Lower leg skin (tissue), 3 donors: ENCODE measurements around the gene EXPH5.

Experiments used
- CTCF ChIP-seq, 3 donors: fragments of 450-650 bp; IDR thresholded peaks; one replicate each; pipeline ENCODE4 v1.5.1; 2016; ENCODE audit warnings: antibody characterized with exemption in 3 of 3, mild to moderate bottlenecking in 3 of 3, moderate library complexity in 2 of 3
- POLR2A ChIP-seq, 2 donors: fragments of 450-650 bp; IDR thresholded peaks; one replicate each; pipeline ENCODE4 v1.6.1; 2016 to 2017; ENCODE audit warnings: antibody characterized with exemption in 2 of 2, mild to moderate bottlenecking in 1 of 2, moderate library complexity in 1 of 2

DNA sequence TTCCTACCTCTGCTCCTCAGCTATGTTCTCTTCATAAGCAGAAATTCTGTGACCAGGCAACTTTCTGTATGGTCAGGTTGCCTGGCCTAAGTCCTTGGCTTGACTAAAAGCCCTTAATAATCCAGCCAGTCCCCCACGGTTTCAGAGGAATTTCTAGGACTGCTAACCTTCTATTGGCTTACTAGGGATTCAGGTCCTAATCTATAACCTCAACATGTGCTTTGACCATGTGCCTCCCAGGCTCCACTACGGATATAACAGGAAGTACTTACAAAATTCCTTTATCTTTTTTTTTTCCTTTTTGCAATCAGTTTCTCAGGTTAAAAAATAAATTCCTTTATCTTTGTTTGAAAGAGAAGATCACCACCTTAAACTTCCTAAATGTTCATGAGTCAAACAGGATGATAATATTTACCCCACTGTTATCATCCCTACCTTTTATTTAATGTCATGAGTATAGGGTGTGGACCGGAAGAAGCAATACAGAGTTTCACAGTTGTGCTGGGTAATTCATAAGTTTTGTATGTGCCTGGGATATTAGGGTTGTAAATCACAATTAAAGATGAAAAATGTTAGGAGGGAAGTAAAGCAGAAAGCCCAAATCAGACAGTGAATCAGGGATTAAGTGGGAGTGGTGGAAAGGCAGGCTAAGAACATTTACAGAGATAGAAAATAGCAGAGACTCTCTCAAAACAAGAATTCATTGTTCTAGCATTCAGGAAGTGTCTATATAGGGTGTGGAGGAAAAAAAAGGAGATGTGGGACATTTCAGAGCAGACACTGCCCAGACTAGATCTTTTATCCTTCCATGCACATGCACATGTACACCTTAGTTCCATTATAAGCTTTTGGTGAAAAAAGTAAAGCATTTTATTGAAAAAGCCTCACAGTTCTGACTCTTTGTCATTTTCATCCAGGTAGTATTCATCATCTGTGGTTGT lies 84.6 kb downstream of the EXPH5 start:
- TF ChIP-seq CTCF (IDR thresholded peaks at IDR 0.05): no peak
- TF ChIP-seq POLR2A (IDR thresholded peaks at IDR 0.05): no peak
